OCI-LY1 (cell line): Measurements from ENCODE around the gene INTS3.
"Not testable (repeated sequence)": the region's sequence is repeated elsewhere in the genome, so short reads cannot be mapped to it uniquely, and the experiment has no call there.

ENCODE experiments used
- CTCF ChIP-seq: fragments of 200-600 bp; sonication (generic), shearing (Covaris generic); IDR thresholded peaks from 2 replicates; pipeline ENCODE4 v1.5.1; 2017; ENCODE audit warnings: mild to moderate bottlenecking, antibody characterized with exemption, low read length, moderate library complexity, mixed read lengths
- EZH2 ChIP-seq: fragments of 200-600 bp; sonication (generic), shearing (Covaris generic); IDR thresholded peaks from 2 replicates; pipeline ENCODE4 v1.8.0; 2017; ENCODE audit warnings: borderline replicate concordance, mixed run types, mild to moderate bottlenecking, antibody characterized with exemption, low read length, moderate library complexity, mixed read lengths

GRCh38 chr1:153766663-153767062 is 38.8 kb downstream of the INTS3 start:
- TF ChIP-seq EZH2, CTCF: not testable (repeated sequence)
